Stimulated activated memory B cell treated with anti-CD40 and anti-IgM and Interleukin-4, amounts not matched to agents 10 μg/mL and 1 μg/mL and 100 μg/mL, for 72 hours (primary cell): ENCODE measurements around the gene GRHPR.

Experiments used
- ATAC-seq: fragments of 150-1000 bp; cut with Tn5 transposase; 2 replicates; pipeline ENCODE4 v1.10.0; 2021
- H3K27ac Mint-ChIP-seq: one replicate; pipeline ENCODE4 v1.8.0; 2022; ENCODE audit warnings: mild to moderate bottlenecking, mixed read lengths
- H3K27me3 Mint-ChIP-seq: one replicate; pipeline ENCODE4 v1.8.0; 2022; ENCODE audit warnings: mixed read lengths
- H3K36me3 Mint-ChIP-seq: one replicate; pipeline ENCODE4 v1.8.0; 2022; ENCODE audit warnings: mixed read lengths
- H3K4me1 Mint-ChIP-seq: one replicate; pipeline ENCODE4 v1.8.0; 2022; ENCODE audit warnings: mixed read lengths
- H3K4me3 Mint-ChIP-seq: one replicate; pipeline ENCODE4 v1.8.0; 2022; ENCODE audit warnings: mild to moderate bottlenecking, moderate library complexity, mixed read lengths
- H3K9me3 Mint-ChIP-seq: one replicate; pipeline ENCODE4 v1.8.0; 2022; ENCODE audit warnings: mixed read lengths

The GRHPR gene

DNA sequence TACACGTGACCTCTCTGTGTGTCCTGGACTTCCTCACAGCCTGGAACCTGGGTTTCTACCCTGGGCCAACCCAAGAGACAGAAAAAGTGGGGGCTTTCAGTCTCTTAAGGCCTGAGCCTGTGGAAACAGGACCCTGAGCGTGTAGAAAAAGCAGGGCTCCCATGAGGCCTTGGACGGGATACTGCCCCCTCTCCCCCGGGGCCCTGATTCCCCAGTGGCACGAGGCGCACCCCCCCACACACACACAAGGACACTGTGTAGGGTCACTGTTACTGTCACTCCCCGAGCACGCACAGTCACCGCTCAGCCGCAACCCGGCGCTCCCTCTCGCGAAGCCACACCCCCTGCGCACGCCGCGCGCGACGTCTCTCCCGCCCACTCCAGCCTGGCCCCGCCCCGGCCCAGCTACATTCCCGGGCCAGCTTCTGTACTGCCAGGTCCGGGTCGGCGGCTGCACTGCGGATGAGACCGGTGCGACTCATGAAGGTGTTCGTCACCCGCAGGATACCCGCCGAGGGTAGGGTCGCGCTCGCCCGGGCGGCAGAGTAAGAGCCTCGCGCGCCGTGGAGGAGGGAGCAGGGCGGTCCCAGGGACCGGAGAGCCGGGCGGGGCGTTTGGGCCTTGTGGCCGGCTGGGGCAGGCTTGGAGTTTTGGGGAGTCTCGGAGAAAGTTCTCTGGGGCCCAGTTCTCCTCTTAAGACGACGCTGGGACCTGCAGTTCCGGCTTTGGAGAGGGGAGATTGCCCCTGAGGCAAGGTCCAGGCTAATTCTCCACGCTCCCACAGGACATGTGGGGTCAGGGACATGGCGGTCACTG, at the start of gene GRHPR:
GRHPR (plus strand) TSS at position 408 of the 816 bp plus-strand sequence; CDS start at position 463, 55 bp downstream.
- Mint-ChIP-seq H3K9me3 (no peaks in the 10 kb centered on the region), H3K4me1 (peaks cover 49% of the 10 kb centered on the region), H3K4me3 (peak within 1 kb of the TSS; percentile 99), H3K36me3 (peaks cover 19% of the 10 kb centered on the region), H3K27me3 (no peaks in the 10 kb centered on the region), H3K27ac (peak within 1 kb of the TSS; percentile 98)
- ATAC-seq = peak; percentile 99

- H3K27ac Mint-ChIP-seq = peak overlapping the region; percentile 87
- H3K36me3 Mint-ChIP-seq = no peaks in the 10 kb centered on the region
- H3K4me1 Mint-ChIP-seq = peaks cover 84% of the 10 kb centered on the region
- no peak for ATAC-seq
- no peak overlapping the region for H3K4me3 Mint-ChIP-seq
- H3K9me3 Mint-ChIP-seq = no peaks in the 10 kb centered on the region
- no peaks in the 10 kb centered on the region for H3K27me3 Mint-ChIP-seq
Measured at GRCh38 chr9:37372839-37373238, 49.7 kb upstream of the GRHPR start.

DNA sequence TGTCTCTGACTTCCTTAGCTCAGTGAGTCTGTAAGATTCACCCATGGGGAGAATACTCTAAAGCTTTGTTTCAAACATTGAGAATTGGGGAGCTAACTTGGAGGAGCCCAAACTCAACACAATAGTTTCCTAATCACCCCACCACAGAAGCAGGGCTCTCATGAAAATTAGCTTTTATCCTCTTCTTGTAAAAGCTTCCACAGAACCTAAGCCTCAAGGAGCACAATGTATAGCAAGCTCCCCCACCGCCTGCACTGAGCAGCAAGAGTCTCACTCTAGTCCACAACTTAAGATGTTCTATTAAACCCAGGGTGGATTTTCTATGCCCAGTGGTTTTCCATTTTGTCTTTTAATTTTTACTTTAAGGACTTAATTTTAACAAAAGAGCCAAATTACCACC, 48.9 kb upstream of the GRHPR start:
- no peaks in the 10 kb centered on the region for H3K36me3 Mint-ChIP-seq
- H3K27me3 Mint-ChIP-seq = no peaks in the 10 kb centered on the region
- no peaks in the 10 kb centered on the region for H3K9me3 Mint-ChIP-seq
- no peak for ATAC-seq
- peak overlapping the region; percentile 87 for H3K27ac Mint-ChIP-seq
- H3K4me3 Mint-ChIP-seq = no peak overlapping the region
- H3K4me1 Mint-ChIP-seq = peaks cover 92% of the 10 kb centered on the region

DNA sequence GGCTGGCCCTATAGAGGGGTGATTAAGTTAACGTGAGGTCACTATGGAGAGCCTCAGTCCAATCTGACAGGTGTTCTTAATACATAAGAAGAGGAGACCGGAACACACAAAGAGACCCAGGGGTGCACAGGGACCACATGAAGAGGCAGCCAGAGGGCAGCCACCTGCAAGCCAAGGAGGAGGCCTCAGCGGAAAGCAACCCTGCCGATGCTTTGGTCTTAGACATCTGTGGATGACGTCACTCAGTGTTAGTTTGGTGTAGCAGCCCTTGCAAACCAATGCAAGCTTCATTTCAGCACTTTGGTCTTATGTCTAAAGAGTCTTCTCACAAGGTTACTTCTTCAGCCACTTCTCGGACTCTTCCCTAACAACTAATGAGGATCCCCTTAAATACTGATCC, 47.6 kb upstream of the GRHPR start:
- Mint-ChIP-seq H3K27ac (peak overlapping the region; percentile 87), H3K4me3 (no peak overlapping the region), H3K4me1 (peaks cover 92% of the 10 kb centered on the region), H3K36me3 (peaks cover 4% of the 10 kb centered on the region), H3K9me3 (no peaks in the 10 kb centered on the region), H3K27me3 (no peaks in the 10 kb centered on the region)
- peak; percentile 67 for ATAC-seq

DNA sequence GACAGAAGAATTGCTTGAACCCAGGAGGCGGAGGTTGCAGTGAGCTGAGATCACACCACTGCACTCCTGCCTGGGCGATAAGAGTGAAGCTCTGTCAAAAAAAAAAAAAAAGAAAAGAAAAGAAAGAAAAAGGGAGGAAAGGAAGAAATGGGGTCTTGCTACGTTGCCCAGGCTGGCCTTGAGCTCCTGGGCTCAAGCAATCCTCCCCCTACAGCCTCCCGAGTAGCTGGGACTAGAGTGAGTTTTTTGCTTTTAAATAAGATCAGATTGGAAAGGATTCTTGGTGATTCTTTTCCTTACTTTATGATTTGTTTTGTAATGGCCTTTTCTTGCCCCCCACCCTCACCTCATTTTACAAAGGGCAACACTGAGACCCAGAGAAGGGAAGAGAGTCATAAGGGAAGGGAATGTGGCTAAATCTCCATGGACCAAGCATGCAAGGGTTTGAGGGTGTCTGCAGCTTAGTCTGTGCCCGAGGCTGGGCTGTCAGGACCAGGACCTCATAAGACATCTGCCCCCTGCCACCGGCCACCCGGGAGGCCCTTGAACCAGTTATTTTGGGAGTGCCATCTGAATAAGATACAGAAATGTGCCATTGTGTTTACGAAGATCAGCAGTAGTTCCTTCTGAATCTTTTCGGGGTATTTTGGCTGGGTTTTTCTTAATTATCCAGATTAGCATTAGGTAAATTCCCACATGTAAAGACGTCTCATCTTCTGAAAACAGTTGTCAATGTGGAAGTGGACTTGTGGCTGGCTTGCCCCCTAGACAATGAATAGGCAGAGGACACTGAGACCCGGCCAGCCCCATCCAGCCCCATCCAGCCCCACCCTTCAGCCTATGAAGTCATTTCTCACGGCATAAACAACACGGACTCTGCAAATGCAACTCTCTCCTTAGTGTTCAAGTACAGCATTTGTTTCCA, 44.5 kb upstream of the GRHPR start:
- ATAC-seq = peak; percentile 86
- H3K9me3 Mint-ChIP-seq = peaks cover 3% of the 10 kb centered on the region
- H3K27ac Mint-ChIP-seq = peak overlapping the region; percentile 87
- peaks cover 6% of the 10 kb centered on the region for H3K36me3 Mint-ChIP-seq
- peak overlapping the region; percentile 80 for H3K4me3 Mint-ChIP-seq
- no peaks in the 10 kb centered on the region for H3K27me3 Mint-ChIP-seq
- peaks cover 91% of the 10 kb centered on the region for H3K4me1 Mint-ChIP-seq

- ATAC-seq = no peak
- H3K4me1 Mint-ChIP-seq = peaks cover 91% of the 10 kb centered on the region
- H3K9me3 Mint-ChIP-seq = peaks cover 3% of the 10 kb centered on the region
- H3K27ac Mint-ChIP-seq = peak overlapping the region; percentile 87
- H3K27me3 Mint-ChIP-seq = no peaks in the 10 kb centered on the region
- H3K36me3 Mint-ChIP-seq = peaks cover 6% of the 10 kb centered on the region
- peak overlapping the region; percentile 80 for H3K4me3 Mint-ChIP-seq
Measured at GRCh38 chr9:37378613-37379004, 43.9 kb upstream of the GRHPR start.

- peaks cover 91% of the 10 kb centered on the region for H3K4me1 Mint-ChIP-seq
- H3K36me3 Mint-ChIP-seq = peaks cover 10% of the 10 kb centered on the region
- H3K27ac Mint-ChIP-seq = peak overlapping the region; percentile 87
- ATAC-seq = no peak
- peaks cover 5% of the 10 kb centered on the region for H3K9me3 Mint-ChIP-seq
- no peaks in the 10 kb centered on the region for H3K27me3 Mint-ChIP-seq
- H3K4me3 Mint-ChIP-seq = peak overlapping the region; percentile 2
Measured at GRCh38 chr9:37379835-37380234, 42.7 kb upstream of the GRHPR start.

DNA sequence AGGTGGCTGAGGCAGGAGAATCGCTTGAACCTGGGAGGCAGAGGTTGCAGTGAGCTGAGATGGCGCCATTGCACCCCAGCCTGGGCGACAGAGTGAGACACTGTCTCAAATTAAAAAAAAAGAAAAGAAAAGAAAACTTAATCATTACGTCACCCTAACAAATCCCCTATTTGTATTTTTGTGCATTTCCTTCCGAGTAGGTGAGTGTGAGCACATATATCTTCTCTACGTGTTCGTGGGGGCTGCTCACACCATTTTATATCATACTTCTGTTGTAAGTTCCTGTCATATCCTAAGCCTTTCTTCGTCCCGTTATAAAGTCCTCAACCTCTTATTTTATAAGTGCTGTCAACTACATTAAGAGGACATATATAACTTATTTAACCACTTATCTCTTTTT, 41.9 kb upstream of the GRHPR start:
- H3K36me3 Mint-ChIP-seq = peaks cover 10% of the 10 kb centered on the region
- peak overlapping the region; percentile 87 for H3K27ac Mint-ChIP-seq
- H3K9me3 Mint-ChIP-seq = peaks cover 5% of the 10 kb centered on the region
- no peak overlapping the region for H3K4me3 Mint-ChIP-seq
- no peak for ATAC-seq
- H3K27me3 Mint-ChIP-seq = no peaks in the 10 kb centered on the region
- peaks cover 87% of the 10 kb centered on the region for H3K4me1 Mint-ChIP-seq

GRCh38 chr9:37381094-37381741, 41.3 kb upstream of the GRHPR start:
- H3K4me3 Mint-ChIP-seq = no peak overlapping the region
- H3K27ac Mint-ChIP-seq = peak overlapping the region; percentile 87
- H3K27me3 Mint-ChIP-seq = no peaks in the 10 kb centered on the region
- peaks cover 5% of the 10 kb centered on the region for H3K9me3 Mint-ChIP-seq
- peaks cover 10% of the 10 kb centered on the region for H3K36me3 Mint-ChIP-seq
- H3K4me1 Mint-ChIP-seq = peaks cover 90% of the 10 kb centered on the region
- no peak for ATAC-seq

GRCh38 chr9:37382161-37382981, 40.1 kb upstream of the GRHPR start:
- Mint-ChIP-seq H3K4me1 (peaks cover 90% of the 10 kb centered on the region), H3K9me3 (peaks cover 5% of the 10 kb centered on the region), H3K27me3 (no peaks in the 10 kb centered on the region), H3K27ac (peak overlapping the region; percentile 87), H3K4me3 (peak overlapping the region; percentile 70), H3K36me3 (peaks cover 10% of the 10 kb centered on the region)
- ATAC-seq = peak; percentile 61

DNA sequence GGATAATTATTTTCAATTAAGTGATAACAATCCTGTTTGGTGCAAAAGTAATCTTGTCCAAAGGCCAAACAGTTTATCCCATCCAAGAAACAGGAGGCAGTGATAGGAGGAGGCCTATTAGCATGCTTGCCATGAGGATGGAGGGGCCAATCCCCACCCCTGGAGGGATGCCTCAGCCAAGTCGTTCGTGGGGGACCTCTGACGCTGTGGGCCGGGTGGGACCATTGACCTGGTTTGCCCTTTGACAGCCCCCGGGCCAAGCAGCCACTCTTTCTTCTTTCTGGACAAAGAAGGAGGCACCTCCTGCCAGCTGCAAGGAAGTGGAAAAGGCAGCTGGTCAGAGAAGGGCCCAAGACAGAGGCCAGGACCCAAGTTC, 39.5 kb upstream of the GRHPR start:
- Mint-ChIP-seq H3K36me3 (peaks cover 10% of the 10 kb centered on the region), H3K4me1 (peaks cover 90% of the 10 kb centered on the region), H3K27me3 (no peaks in the 10 kb centered on the region), H3K27ac (peak overlapping the region; percentile 87), H3K9me3 (peaks cover 5% of the 10 kb centered on the region), H3K4me3 (peak overlapping the region; percentile 70)
- peak; percentile 34 for ATAC-seq

- no peak overlapping the region for H3K4me3 Mint-ChIP-seq
- no peaks in the 10 kb centered on the region for H3K27me3 Mint-ChIP-seq
- peaks cover 5% of the 10 kb centered on the region for H3K9me3 Mint-ChIP-seq
- peak overlapping the region; percentile 87 for H3K27ac Mint-ChIP-seq
- ATAC-seq = no peak
- peaks cover 90% of the 10 kb centered on the region for H3K4me1 Mint-ChIP-seq
- peaks cover 10% of the 10 kb centered on the region for H3K36me3 Mint-ChIP-seq
Measured at GRCh38 chr9:37383393-37383792, 39.1 kb upstream of the GRHPR start.

GRCh38 chr9:37383876-37384746, 38.4 kb upstream of the GRHPR start:
- Mint-ChIP-seq H3K27me3 (no peaks in the 10 kb centered on the region), H3K27ac (peak overlapping the region; percentile 87), H3K4me1 (peaks cover 88% of the 10 kb centered on the region), H3K9me3 (peaks cover 5% of the 10 kb centered on the region), H3K4me3 (peak overlapping the region; percentile 23), H3K36me3 (peaks cover 10% of the 10 kb centered on the region)
- no peak for ATAC-seq

- Mint-ChIP-seq H3K4me1 (peaks cover 83% of the 10 kb centered on the region), H3K27ac (peak overlapping the region; percentile 87), H3K9me3 (peaks cover 5% of the 10 kb centered on the region), H3K36me3 (peaks cover 4% of the 10 kb centered on the region), H3K4me3 (no peak overlapping the region), H3K27me3 (no peaks in the 10 kb centered on the region)
- no peak for ATAC-seq
Measured at GRCh38 chr9:37385286-37385685, 37.2 kb upstream of the GRHPR start.
